ENCODE measurements around the gene MYL3. TPM values are rescaled to one million over a fixed set of nuclear protein-coding genes. Genes with fewer than 3 reads are reported as not detected.

MYL3 gene
- total and polyA plus RNA-seq, 2 experiments from 2014 or later: not detected

- Histone ChIP-seq H3K79me2 (ENCODE audit: insufficient read depth) (no peaks in the 10 kb centered on the region), H3K9me3 (ENCODE audit: low read depth) (no peaks in the 10 kb centered on the region), H3K27ac (no peak overlapping the region), H3F3A (ENCODE audit: insufficient read depth) (no peaks in the 10 kb centered on the region), H3K27me3 (replicated peaks; ENCODE audit: insufficient read depth) (0 out of 2 replicates have a peak, but pooled peaks cover 5% of the 10 kb centered on the region), H3K4me1 (ENCODE audit: insufficient read depth) (peaks cover 6% of the 10 kb centered on the region; the same call in 1 of the 2 replicates), H3K9ac (no peak overlapping the region), H2AFZ (no peak overlapping the region), H3K9me2 (ENCODE audit: insufficient read depth) (no peaks in the 10 kb centered on the region), H3K4me3 (no peak overlapping the region), H4K20me1 (ENCODE audit: insufficient read depth) (no peaks in the 10 kb centered on the region), H3K36me3 (ENCODE audit: low read depth) (no peaks in the 10 kb centered on the region), H3K4me2 (ENCODE audit: unreplicated experiment) (no peak overlapping the region)
- TF ChIP-seq EZH2 (IDR thresholded peaks at IDR 0.05; ENCODE audit: insufficient read depth, poor library complexity, severe bottlenecking) (no peak), EZH2phosphoT487 (IDR thresholded peaks at IDR 0.05; ENCODE audit: insufficient read depth, low read depth) (no peak)
- WGBS, 2 experiments (ENCODE audit: low coverage in 1 of 2, low lambda C conversion rate in 2 of 2, missing lambda C conversion rate in 2 of 2): 74 to 75% methylated on average over 19 of the region's 19 CpGs
- DNase-seq: peak; percentile 39
- in situ Hi-C loops (cut with MboI): no loop called here
Observed at GRCh38 chr3:46860017-46860809, 3.0 kb downstream of the MYL3 start.

DNA sequence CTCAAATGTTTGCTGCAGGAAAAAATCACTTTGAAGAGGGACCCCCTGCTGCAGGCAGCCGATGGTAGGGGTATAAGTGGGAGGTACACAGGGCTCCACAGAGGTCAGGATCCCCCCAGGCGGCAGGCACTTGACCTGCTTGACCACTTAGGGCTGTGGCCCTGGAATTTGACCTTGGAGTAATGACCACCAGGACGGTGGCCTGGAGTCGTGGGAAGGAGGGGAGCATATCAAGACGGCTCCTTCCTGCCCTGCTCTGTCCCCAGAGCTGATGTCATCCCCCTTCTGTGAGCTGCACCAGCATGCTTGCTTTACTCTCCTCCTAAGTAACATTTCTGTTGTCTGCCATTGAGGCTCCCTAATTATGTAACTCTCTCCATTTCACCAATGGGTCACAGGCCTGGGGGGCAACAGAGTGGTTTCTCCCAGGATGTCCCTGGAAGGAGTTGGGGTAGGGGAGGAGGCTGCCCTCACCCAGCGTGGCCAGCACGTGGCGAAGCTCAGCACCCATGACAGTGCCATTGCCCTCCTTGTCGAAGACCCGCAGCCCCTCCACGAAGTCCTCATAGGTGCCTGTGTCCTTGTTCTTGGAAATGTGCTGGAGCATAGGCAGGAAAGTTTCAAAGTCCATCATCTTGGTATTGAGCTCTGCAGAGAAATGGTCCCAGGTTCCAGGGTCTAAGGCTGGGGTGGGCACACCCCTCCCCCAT lies 4.1 kb downstream of the MYL3 start:
- H3K4me1 ChIP-seq (ENCODE audit: insufficient read depth): no peaks in the 10 kb centered on the region
- H4K20me1 ChIP-seq (ENCODE audit: insufficient read depth): no peaks in the 10 kb centered on the region
- no peaks in the 10 kb centered on the region for H3K79me2 ChIP-seq (ENCODE audit: insufficient read depth)
- no peak overlapping the region for H2AFZ ChIP-seq
- H3K4me2 ChIP-seq (ENCODE audit: unreplicated experiment): no peak overlapping the region
- WGBS, 2 experiments (ENCODE audit: low coverage in 1 of 2, low lambda C conversion rate in 2 of 2, missing lambda C conversion rate in 2 of 2): 79 to 81% methylated on average over 11 of the region's 11 CpGs
- H3K36me3 ChIP-seq (ENCODE audit: low read depth): no peaks in the 10 kb centered on the region
- no peak overlapping the region for H3K27ac ChIP-seq
- DNase-seq: no peak
- H3K9ac ChIP-seq: no peak overlapping the region
- H3K9me3 ChIP-seq (ENCODE audit: low read depth): no peaks in the 10 kb centered on the region
- 0 out of 2 replicates have a peak, but pooled peaks cover 5% of the 10 kb centered on the region for H3K27me3 ChIP-seq (replicated peaks; ENCODE audit: insufficient read depth)
- H3K4me3 ChIP-seq: no peak overlapping the region
- no peaks in the 10 kb centered on the region for H3K9me2 ChIP-seq (ENCODE audit: insufficient read depth)
- no peaks in the 10 kb centered on the region for H3F3A ChIP-seq (ENCODE audit: insufficient read depth)
- TF ChIP-seq EZH2 (IDR thresholded peaks at IDR 0.05; ENCODE audit: insufficient read depth, poor library complexity, severe bottlenecking) (no peak), EZH2phosphoT487 (IDR thresholded peaks at IDR 0.05; ENCODE audit: insufficient read depth, low read depth) (no peak)
- in situ Hi-C loops (cut with MboI): no loop called here

- Histone ChIP-seq H4K20me1 (ENCODE audit: insufficient read depth) (no peaks in the 10 kb centered on the region), H3K4me1 (ENCODE audit: insufficient read depth) (no peaks in the 10 kb centered on the region), H3K9ac (no peak overlapping the region), H3K4me2 (ENCODE audit: unreplicated experiment) (no peak overlapping the region), H2AFZ (no peak overlapping the region), H3K9me2 (ENCODE audit: insufficient read depth) (no peaks in the 10 kb centered on the region), H3K4me3 (no peak overlapping the region), H3K79me2 (ENCODE audit: insufficient read depth) (no peaks in the 10 kb centered on the region), H3K27ac (no peak overlapping the region), H3K9me3 (ENCODE audit: low read depth) (no peaks in the 10 kb centered on the region), H3K36me3 (ENCODE audit: low read depth) (no peaks in the 10 kb centered on the region), H3F3A (ENCODE audit: insufficient read depth) (no peaks in the 10 kb centered on the region), H3K27me3 (replicated peaks; ENCODE audit: insufficient read depth) (0 out of 2 replicates have a peak, but pooled peaks cover 5% of the 10 kb centered on the region)
- WGBS, 2 experiments (ENCODE audit: low coverage in 1 of 2, low lambda C conversion rate in 2 of 2, missing lambda C conversion rate in 2 of 2): 79 to 81% methylated on average over 6 of the region's 6 CpGs
- TF ChIP-seq EZH2 (IDR thresholded peaks at IDR 0.05; ENCODE audit: insufficient read depth, poor library complexity, severe bottlenecking): no peak
- in situ Hi-C loops (cut with MboI): no loop called here
- no peak for DNase-seq
Observed at GRCh38 chr3:46858456-46858855, 4.8 kb downstream of the MYL3 start.

DNA sequence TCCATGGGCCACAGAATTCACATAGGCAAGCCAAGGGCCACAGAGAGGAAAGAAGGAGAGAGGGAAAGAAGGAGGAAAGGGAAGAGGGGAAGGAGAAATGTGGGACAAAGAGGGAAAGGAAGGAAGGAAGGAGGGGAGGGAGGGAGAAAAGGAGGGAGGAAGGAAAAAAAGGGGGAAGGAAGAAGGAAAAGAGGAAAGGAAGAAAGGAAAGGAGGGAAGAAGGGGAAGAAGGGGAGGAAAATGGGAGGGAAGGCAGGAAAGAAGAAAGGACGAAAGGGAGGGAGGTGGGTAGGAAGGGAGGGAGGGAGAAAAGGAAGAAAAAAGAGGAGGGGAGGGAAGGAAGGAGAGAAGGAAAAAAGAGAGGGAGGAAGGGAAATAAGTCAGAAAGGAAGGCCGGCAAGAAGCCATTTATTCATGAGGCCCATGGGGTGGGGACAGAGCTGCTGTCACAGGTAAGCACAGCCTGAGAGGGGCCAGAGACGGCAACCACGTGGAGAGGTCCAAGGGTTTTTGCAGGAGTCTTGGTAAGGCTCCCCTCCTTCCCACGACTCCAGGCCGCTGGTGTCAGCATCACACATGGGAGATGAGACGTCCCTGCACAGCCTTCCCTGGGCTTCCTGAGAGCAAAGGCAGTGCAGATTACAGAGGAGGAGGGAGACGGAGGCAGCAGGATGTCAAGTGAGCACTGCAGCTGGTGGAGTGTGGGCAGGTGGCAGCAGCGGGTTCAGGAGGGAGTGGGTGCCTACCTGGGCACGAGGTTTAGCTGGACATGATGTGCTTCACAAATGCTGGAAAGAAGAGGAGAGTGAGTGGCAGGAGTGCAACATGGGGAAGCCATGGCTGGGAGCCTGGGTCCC lies 5.5 kb downstream of the MYL3 start:
- 71 to 74% methylated on average over 10 of the region's 10 CpGs for WGBS, 2 experiments (ENCODE audit: low coverage in 1 of 2, low lambda C conversion rate in 2 of 2, missing lambda C conversion rate in 2 of 2)
- H3K79me2 ChIP-seq (ENCODE audit: insufficient read depth): no peaks in the 10 kb centered on the region
- 0 out of 2 replicates have a peak, but pooled peaks cover 5% of the 10 kb centered on the region for H3K27me3 ChIP-seq (replicated peaks; ENCODE audit: insufficient read depth)
- no peaks in the 10 kb centered on the region for H3K9me2 ChIP-seq (ENCODE audit: insufficient read depth)
- H3K4me1 ChIP-seq (ENCODE audit: insufficient read depth): no peaks in the 10 kb centered on the region
- H3K36me3 ChIP-seq (ENCODE audit: low read depth): no peaks in the 10 kb centered on the region
- H3K9ac ChIP-seq: no peak overlapping the region
- H3F3A ChIP-seq (ENCODE audit: insufficient read depth): no peaks in the 10 kb centered on the region
- H3K4me3 ChIP-seq: no peak overlapping the region
- TF ChIP-seq EZH2phosphoT487 (IDR thresholded peaks at IDR 0.05; ENCODE audit: insufficient read depth, low read depth) (no peak), EZH2 (IDR thresholded peaks at IDR 0.05; ENCODE audit: insufficient read depth, poor library complexity, severe bottlenecking) (no peak)
- no peaks in the 10 kb centered on the region for H4K20me1 ChIP-seq (ENCODE audit: insufficient read depth)
- H3K9me3 ChIP-seq (ENCODE audit: low read depth): no peaks in the 10 kb centered on the region
- in situ Hi-C loops (cut with MboI): no loop called here
- H2AFZ ChIP-seq: no peak overlapping the region
- H3K27ac ChIP-seq: no peak overlapping the region
- no peak overlapping the region for H3K4me2 ChIP-seq (ENCODE audit: unreplicated experiment)
- DNase-seq: no peak

All from GM23248 (cell line).